WTC11 (cell line): ENCODE measurements around the gene TIGD3. TPM values are rescaled to one million over a fixed set of nuclear protein-coding genes. Genes with fewer than 3 reads are reported as not detected.

ENCODE experiments used
- ATAC-seq: fragments of 200-7000 bp; cut with Tn5 transposase; 2 replicates; pipeline ENCODE4 v1.10.0; 2021; ENCODE audit warnings: mild to moderate bottlenecking, moderate library complexity
- CTCF ChIA-PET: fragments of 300-600 bp; sonication (Branson Sonifier 250); formaldehyde crosslinking; loops from one replicate; lab custom pipeline; 2021; ENCODE audit warnings: antibody characterized with exemption; lab: Charles Lee
- POLR2A ChIA-PET: fragments of 350-600 bp; sonication (Branson Sonifier 250); formaldehyde crosslinking; loops from one replicate; lab custom pipeline; 2021; ENCODE audit warnings: antibody characterized with exemption; lab: Charles Lee
- DNase-seq: peaks from one replicate; pipeline ENCODE4 v3.0.0; 2021; ENCODE audit warnings: low spot score
- H3K27ac Mint-ChIP-seq: 2 replicates; pipeline ENCODE4 v1.8.0; 2021; ENCODE audit warnings: mixed read lengths
- H3K27me3 Mint-ChIP-seq: 2 replicates; pipeline ENCODE4 v1.8.0; 2021; ENCODE audit warnings: low read depth, mild to moderate bottlenecking, moderate library complexity, mixed read lengths
- H3K36me3 Mint-ChIP-seq: 2 replicates; pipeline ENCODE4 v1.8.0; 2021; ENCODE audit warnings: mixed read lengths
- H3K4me1 Mint-ChIP-seq: 2 replicates; pipeline ENCODE4 v1.8.0; 2022; ENCODE audit warnings: mixed read lengths
- H3K4me3 Mint-ChIP-seq: 2 replicates; pipeline ENCODE4 v1.8.0; 2021; ENCODE audit warnings: mild to moderate bottlenecking, moderate library complexity, mixed read lengths
- H3K9me3 Mint-ChIP-seq: 2 replicates; pipeline ENCODE4 v1.8.0; 2021; ENCODE audit warnings: mixed read lengths
- ATF1 ChIP-seq: sonication (generic); formaldehyde crosslinking; IDR thresholded peaks from 2 replicates; pipeline ENCODE4 v1.8.1; 2023; ENCODE audit warnings: mild to moderate bottlenecking, moderate library complexity, missing genetic modification reagents
- CBFB ChIP-seq: sonication (generic); formaldehyde crosslinking; IDR thresholded peaks from 2 replicates; pipeline ENCODE4 v1.8.1; 2022; ENCODE audit warnings: mild to moderate bottlenecking, low read depth, missing genetic modification reagents
- CREB1 ChIP-seq: sonication (generic); formaldehyde crosslinking; IDR thresholded peaks from 2 replicates; pipeline ENCODE4 v1.8.0; 2023; ENCODE audit warnings: mild to moderate bottlenecking, missing genetic modification reagents
- CREM ChIP-seq: sonication (generic); formaldehyde crosslinking; IDR thresholded peaks from 2 replicates; pipeline ENCODE4 v1.8.1; 2022; ENCODE audit warnings: mild to moderate bottlenecking, missing genetic modification reagents, moderate library complexity
- EMX1 ChIP-seq: fragments of 250-450 bp; sonication (Bioruptor Pico); IDR thresholded peaks from 2 replicates; pipeline ENCODE4 v1.8.0; 2021; ENCODE audit warnings: mild to moderate bottlenecking
- FOXJ3 ChIP-seq: sonication (generic); formaldehyde crosslinking; IDR thresholded peaks from 2 replicates; pipeline ENCODE4 v1.9.0; 2021; ENCODE audit warnings: missing genetic modification reagents, mild to moderate bottlenecking, borderline replicate concordance
- FOXP1 ChIP-seq: sonication (generic); formaldehyde crosslinking; IDR thresholded peaks from 2 replicates; pipeline ENCODE4 v1.8.0; 2022; ENCODE audit warnings: missing genetic modification reagents, mild to moderate bottlenecking, moderate library complexity, borderline replicate concordance
- HMGA2 ChIP-seq: fragments of 250-450 bp; sonication (Bioruptor Pico); IDR thresholded peaks from 2 replicates; pipeline ENCODE4 v1.4.0; 2021; ENCODE audit warnings: mild to moderate bottlenecking, moderate library complexity
- IRF2 ChIP-seq: sonication (generic); formaldehyde crosslinking; IDR thresholded peaks from 2 replicates; pipeline ENCODE4 v1.8.0; 2022; ENCODE audit warnings: low read depth, missing genetic modification reagents, borderline replicate concordance
- JAZF1 ChIP-seq: fragments of 250-450 bp; sonication (Bioruptor Pico); IDR thresholded peaks from 2 replicates; pipeline ENCODE4 v1.9.0; 2021; ENCODE audit warnings: moderate library complexity, mild to moderate bottlenecking, inconsistent platforms
- NFYB ChIP-seq: sonication (generic); formaldehyde crosslinking; conservative IDR thresholded peaks from 2 replicates; pipeline ENCODE4 v1.8.0; 2022; ENCODE audit warnings: low read depth, missing genetic modification reagents
- PRRX2 ChIP-seq: fragments of 250-450 bp; sonication (Bioruptor Pico); IDR thresholded peaks from 2 replicates; pipeline ENCODE4 v1.8.0; 2021; ENCODE audit warnings: mild to moderate bottlenecking
- SMAD4 ChIP-seq: sonication (generic); formaldehyde crosslinking; IDR thresholded peaks from 2 replicates; pipeline ENCODE4 v1.8.0; 2022; ENCODE audit warnings: mild to moderate bottlenecking, missing genetic modification reagents
- SOX15 ChIP-seq: fragments of 250-450 bp; sonication (Bioruptor Pico); IDR thresholded peaks from 2 replicates; pipeline ENCODE4 v1.9.0; 2021; ENCODE audit warnings: mild to moderate bottlenecking
- TCF7 ChIP-seq: sonication (generic); formaldehyde crosslinking; IDR thresholded peaks from 2 replicates; pipeline ENCODE4 v1.8.0; 2022; ENCODE audit warnings: mild to moderate bottlenecking, low read depth, missing genetic modification reagents, moderate library complexity
- TEAD1 ChIP-seq: sonication (generic); formaldehyde crosslinking; IDR thresholded peaks from 2 replicates; pipeline ENCODE4 v1.8.0; 2022; ENCODE audit warnings: mild to moderate bottlenecking, missing genetic modification reagents
- ZNF121 ChIP-seq: sonication (generic); formaldehyde crosslinking; IDR thresholded peaks from 2 replicates; pipeline ENCODE4 v1.8.0; 2023; ENCODE audit warnings: missing genetic modification reagents
- ZNF219 ChIP-seq: sonication (generic); formaldehyde crosslinking; IDR thresholded peaks from 2 replicates; pipeline ENCODE4 v1.8.0; 2023; ENCODE audit warnings: missing genetic modification reagents, mild to moderate bottlenecking, borderline replicate concordance
- ZNF232 ChIP-seq: sonication (generic); formaldehyde crosslinking; IDR thresholded peaks from 2 replicates; pipeline ENCODE4 v1.8.0; 2022; ENCODE audit warnings: mild to moderate bottlenecking, missing genetic modification reagents
- ZNF317 ChIP-seq: sonication (generic); formaldehyde crosslinking; IDR thresholded peaks from 2 replicates; pipeline ENCODE4 v1.8.1; 2023; ENCODE audit warnings: low read depth, mild to moderate bottlenecking, moderate library complexity, missing genetic modification reagents, borderline replicate concordance
- ZNF396 ChIP-seq: fragments of 250-450 bp; sonication (Bioruptor Pico); IDR thresholded peaks from 2 replicates; pipeline ENCODE4 v1.8.0; 2021; ENCODE audit warnings: mild to moderate bottlenecking, moderate library complexity, borderline replicate concordance
- ZNF416 ChIP-seq: fragments of 250-450 bp; sonication (Bioruptor Pico); IDR thresholded peaks from 2 replicates; pipeline ENCODE4 v1.9.0; 2021; ENCODE audit warnings: mild to moderate bottlenecking, inconsistent platforms
- ZNF423 ChIP-seq: fragments of 250-450 bp; sonication (Bioruptor Pico); IDR thresholded peaks from 2 replicates; pipeline ENCODE4 v2.1.2; 2022; ENCODE audit warnings: mild to moderate bottlenecking, moderate library complexity
- total RNA-seq: library from RNA; stranded (reverse); gene quantifications from 3 replicates; pipeline ENCODE4 v1.2.3, GENCODE V29; 2021
- TF ChIP-seq, protein P1 (sequence below): sonication (generic); formaldehyde crosslinking; IDR thresholded peaks from 2 replicates; pipeline ENCODE4 v1.8.1; 2023; ENCODE audit warnings: mild to moderate bottlenecking, missing genetic modification reagents
- TF ChIP-seq, protein P2 (sequence below): sonication (generic); formaldehyde crosslinking; IDR thresholded peaks from 2 replicates; pipeline ENCODE4 v1.8.0; 2022; ENCODE audit warnings: mild to moderate bottlenecking, missing genetic modification reagents
- TF ChIP-seq, protein P3 (sequence below): sonication (generic); formaldehyde crosslinking; IDR thresholded peaks from 2 replicates; pipeline ENCODE4 v1.8.0; 2023; ENCODE audit warnings: missing genetic modification reagents, mild to moderate bottlenecking, borderline replicate concordance
- TF ChIP-seq, protein P4 (sequence below): sonication (generic); formaldehyde crosslinking; IDR thresholded peaks from 2 replicates; pipeline ENCODE4 v1.8.1; 2022; ENCODE audit warnings: missing genetic modification reagents, borderline replicate concordance
- TF ChIP-seq, protein P5 (sequence below): sonication (generic); formaldehyde crosslinking; IDR thresholded peaks from 2 replicates; pipeline ENCODE4 v1.8.0; 2023; ENCODE audit warnings: mild to moderate bottlenecking, missing genetic modification reagents

Gene TIGD3
- total RNA-seq, 1 experiment from 2014 or later = 1.9 TPM

DNA sequence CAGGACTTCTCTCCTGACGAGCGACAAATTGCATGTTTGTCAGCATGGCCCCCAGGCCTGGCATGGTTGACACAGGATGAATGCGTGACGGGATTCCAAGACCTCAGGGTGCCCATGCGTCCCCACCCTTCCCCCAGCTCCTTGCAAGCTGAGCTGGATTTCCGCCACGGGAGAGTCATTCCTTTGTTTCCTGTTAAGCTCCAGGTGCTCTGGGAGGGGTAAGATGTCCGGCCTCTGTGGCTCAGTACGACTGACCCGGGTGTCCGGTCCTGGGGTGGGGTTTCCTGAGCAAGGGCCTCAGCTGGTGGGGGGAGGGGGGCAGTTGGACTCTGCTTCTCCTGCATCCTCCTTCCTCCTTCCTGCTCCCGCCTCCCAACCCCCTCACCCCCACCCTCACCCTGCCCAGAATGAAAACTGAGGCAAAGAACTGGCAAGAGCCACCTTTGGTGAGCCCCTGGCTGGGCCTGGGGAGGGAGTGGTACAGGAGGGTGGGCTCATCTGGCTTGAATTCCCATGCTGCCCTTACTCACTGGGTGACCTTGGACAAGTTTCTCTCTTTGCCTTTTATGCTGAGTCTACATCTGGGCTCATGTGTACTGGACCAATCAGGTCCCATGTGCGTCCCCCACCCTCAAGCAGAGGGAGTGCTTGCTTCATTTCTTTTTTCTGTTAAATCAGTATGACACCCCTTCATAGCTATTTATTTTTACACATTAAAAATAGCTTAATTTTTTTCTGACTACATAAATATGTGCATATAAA is 37.3 kb upstream of the TIGD3 start:
- Mint-ChIP-seq H3K4me1 (peaks cover 35% of the 10 kb centered on the region), H3K27me3 (peaks cover 23% of the 10 kb centered on the region), H3K4me3 (peak overlapping the region; percentile 71), H3K27ac (peak overlapping the region; percentile 74), H3K9me3 (no peaks in the 10 kb centered on the region), H3K36me3 (peaks cover 12% of the 10 kb centered on the region)
- ChIA-PET CTCF (interaction anchor here (0.7 to 13.2 kb wide), 16 partner anchors 8 to 223 kb away, joined by 3 to 232 read pairs (median 7); partner anchors contain the start of genes DPF2, FAU, MRPL49 and POLA2), POLR2A (interaction anchor here (1.0 to 2.9 kb wide), 7 partner anchors 10 to 180 kb away, joined by 3 to 13 read pairs (median 4); partner anchors contain the start of genes DPF2 and POLA2)
- DNase-seq (peak; percentile 52), ATAC-seq (peak; percentile 5)
- TF ChIP-seq IRF2 (CRISPR knock-in tag) (no peak), PRRX2 (no peak), SMAD4 (CRISPR knock-in tag) (no peak), ATF1 (CRISPR knock-in tag) (no peak), HMGA2 (peak; percentile 39; the same call in 1 of the 2 replicates), FOXJ3 (no peak), EMX1 (CRISPR knock-in tag) (no peak), ZNF219 (CRISPR knock-in tag) (no peak), ZNF416 (0 out of 2 replicates have a peak, but pooled peaks have one; percentile 35), CBFB (CRISPR knock-in tag) (no peak), NFYB (CRISPR knock-in tag) (peak; percentile 36; the same call in 1 of the 2 replicates), CREM (CRISPR knock-in tag) (no peak), SOX15 (CRISPR knock-in tag) (no peak), ZNF232 (no peak), ZNF396 (CRISPR knock-in tag) (no peak), ZNF121 (CRISPR knock-in tag) (no peak), TCF7 (CRISPR knock-in tag) (no peak), JAZF1 (CRISPR knock-in tag) (no peak), ZNF423 (CRISPR knock-in tag) (peak; percentile 82), FOXP1 (CRISPR knock-in tag) (no peak), CREB1 (CRISPR knock-in tag) (no peak), TEAD1 (CRISPR knock-in tag) (no peak), ZNF317 (CRISPR knock-in tag) (no peak)
- TF ChIP-seq, protein P1, sequence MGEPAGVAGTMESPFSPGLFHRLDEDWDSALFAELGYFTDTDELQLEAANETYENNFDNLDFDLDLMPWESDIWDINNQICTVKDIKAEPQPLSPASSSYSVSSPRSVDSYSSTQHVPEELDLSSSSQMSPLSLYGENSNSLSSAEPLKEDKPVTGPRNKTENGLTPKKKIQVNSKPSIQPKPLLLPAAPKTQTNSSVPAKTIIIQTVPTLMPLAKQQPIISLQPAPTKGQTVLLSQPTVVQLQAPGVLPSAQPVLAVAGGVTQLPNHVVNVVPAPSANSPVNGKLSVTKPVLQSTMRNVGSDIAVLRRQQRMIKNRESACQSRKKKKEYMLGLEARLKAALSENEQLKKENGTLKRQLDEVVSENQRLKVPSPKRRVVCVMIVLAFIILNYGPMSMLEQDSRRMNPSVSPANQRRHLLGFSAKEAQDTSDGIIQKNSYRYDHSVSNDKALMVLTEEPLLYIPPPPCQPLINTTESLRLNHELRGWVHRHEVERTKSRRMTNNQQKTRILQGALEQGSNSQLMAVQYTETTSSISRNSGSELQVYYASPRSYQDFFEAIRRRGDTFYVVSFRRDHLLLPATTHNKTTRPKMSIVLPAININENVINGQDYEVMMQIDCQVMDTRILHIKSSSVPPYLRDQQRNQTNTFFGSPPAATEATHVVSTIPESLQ (CRISPR knock-in tag) = no peak
- TF ChIP-seq, protein P2, sequence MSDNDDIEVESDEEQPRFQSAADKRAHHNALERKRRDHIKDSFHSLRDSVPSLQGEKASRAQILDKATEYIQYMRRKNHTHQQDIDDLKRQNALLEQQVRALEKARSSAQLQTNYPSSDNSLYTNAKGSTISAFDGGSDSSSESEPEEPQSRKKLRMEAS = no peak
- TF ChIP-seq, protein P3, sequence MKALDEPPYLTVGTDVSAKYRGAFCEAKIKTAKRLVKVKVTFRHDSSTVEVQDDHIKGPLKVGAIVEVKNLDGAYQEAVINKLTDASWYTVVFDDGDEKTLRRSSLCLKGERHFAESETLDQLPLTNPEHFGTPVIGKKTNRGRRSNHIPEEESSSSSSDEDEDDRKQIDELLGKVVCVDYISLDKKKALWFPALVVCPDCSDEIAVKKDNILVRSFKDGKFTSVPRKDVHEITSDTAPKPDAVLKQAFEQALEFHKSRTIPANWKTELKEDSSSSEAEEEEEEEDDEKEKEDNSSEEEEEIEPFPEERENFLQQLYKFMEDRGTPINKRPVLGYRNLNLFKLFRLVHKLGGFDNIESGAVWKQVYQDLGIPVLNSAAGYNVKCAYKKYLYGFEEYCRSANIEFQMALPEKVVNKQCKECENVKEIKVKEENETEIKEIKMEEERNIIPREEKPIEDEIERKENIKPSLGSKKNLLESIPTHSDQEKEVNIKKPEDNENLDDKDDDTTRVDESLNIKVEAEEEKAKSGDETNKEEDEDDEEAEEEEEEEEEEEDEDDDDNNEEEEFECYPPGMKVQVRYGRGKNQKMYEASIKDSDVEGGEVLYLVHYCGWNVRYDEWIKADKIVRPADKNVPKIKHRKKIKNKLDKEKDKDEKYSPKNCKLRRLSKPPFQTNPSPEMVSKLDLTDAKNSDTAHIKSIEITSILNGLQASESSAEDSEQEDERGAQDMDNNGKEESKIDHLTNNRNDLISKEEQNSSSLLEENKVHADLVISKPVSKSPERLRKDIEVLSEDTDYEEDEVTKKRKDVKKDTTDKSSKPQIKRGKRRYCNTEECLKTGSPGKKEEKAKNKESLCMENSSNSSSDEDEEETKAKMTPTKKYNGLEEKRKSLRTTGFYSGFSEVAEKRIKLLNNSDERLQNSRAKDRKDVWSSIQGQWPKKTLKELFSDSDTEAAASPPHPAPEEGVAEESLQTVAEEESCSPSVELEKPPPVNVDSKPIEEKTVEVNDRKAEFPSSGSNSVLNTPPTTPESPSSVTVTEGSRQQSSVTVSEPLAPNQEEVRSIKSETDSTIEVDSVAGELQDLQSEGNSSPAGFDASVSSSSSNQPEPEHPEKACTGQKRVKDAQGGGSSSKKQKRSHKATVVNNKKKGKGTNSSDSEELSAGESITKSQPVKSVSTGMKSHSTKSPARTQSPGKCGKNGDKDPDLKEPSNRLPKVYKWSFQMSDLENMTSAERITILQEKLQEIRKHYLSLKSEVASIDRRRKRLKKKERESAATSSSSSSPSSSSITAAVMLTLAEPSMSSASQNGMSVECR (CRISPR knock-in tag) = no peak
- TF ChIP-seq, protein P4, sequence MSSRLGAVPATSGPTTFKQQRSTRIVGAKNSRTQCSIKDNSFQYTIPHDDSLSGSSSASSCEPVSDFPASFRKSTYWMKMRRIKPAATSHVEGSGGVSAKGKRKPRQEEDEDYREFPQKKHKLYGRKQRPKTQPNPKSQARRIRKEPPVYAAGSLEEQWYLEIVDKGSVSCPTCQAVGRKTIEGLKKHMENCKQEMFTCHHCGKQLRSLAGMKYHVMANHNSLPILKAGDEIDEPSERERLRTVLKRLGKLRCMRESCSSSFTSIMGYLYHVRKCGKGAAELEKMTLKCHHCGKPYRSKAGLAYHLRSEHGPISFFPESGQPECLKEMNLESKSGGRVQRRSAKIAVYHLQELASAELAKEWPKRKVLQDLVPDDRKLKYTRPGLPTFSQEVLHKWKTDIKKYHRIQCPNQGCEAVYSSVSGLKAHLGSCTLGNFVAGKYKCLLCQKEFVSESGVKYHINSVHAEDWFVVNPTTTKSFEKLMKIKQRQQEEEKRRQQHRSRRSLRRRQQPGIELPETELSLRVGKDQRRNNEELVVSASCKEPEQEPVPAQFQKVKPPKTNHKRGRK (CRISPR knock-in tag) = no peak
- TF ChIP-seq, protein P5, sequence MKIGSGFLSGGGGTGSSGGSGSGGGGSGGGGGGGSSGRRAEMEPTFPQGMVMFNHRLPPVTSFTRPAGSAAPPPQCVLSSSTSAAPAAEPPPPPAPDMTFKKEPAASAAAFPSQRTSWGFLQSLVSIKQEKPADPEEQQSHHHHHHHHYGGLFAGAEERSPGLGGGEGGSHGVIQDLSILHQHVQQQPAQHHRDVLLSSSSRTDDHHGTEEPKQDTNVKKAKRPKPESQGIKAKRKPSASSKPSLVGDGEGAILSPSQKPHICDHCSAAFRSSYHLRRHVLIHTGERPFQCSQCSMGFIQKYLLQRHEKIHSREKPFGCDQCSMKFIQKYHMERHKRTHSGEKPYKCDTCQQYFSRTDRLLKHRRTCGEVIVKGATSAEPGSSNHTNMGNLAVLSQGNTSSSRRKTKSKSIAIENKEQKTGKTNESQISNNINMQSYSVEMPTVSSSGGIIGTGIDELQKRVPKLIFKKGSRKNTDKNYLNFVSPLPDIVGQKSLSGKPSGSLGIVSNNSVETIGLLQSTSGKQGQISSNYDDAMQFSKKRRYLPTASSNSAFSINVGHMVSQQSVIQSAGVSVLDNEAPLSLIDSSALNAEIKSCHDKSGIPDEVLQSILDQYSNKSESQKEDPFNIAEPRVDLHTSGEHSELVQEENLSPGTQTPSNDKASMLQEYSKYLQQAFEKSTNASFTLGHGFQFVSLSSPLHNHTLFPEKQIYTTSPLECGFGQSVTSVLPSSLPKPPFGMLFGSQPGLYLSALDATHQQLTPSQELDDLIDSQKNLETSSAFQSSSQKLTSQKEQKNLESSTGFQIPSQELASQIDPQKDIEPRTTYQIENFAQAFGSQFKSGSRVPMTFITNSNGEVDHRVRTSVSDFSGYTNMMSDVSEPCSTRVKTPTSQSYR (CRISPR knock-in tag) = 0 out of 2 replicates have a peak, but pooled peaks have one; percentile 51
